Neutrophil (primary cell): ENCODE results near the gene ZNF80.

Source experiments
- H3K27ac ChIP-seq: fragments of 200-600 bp; sonication (generic); 2 replicates; pipeline ENCODE4 v1.5.1; 2016; ENCODE audit warnings: mild to moderate bottlenecking, moderate library complexity
- H3K27me3 ChIP-seq: fragments of 200-600 bp; sonication (generic); 2 replicates; pipeline ENCODE4 v1.6.0; 2016; ENCODE audit warnings: mild to moderate bottlenecking
- H3K36me3 ChIP-seq: fragments of 200-600 bp; sonication (generic); 2 replicates; pipeline ENCODE4 v1.5.1; 2017
- H3K4me1 ChIP-seq, 2 experiments: fragments of 200-600 bp in 1 of 2; sonication (generic) in 1 of 2; 1 replicate in 1 of 2; 2 replicates in 1 of 2; pipeline versions ENCODE4 v1.5.1 to v1.6.1; 2013 to 2016; ENCODE audit warnings: low read depth in 1 of 2, low read length in 1 of 2, mild to moderate bottlenecking in 1 of 2, moderate library complexity in 1 of 2; ENCODE audit not compliant: control insufficient read depth in 1 of 2, insufficient read depth in 1 of 2
- H3K4me3 ChIP-seq, 2 experiments: fragments of 200-600 bp in 1 of 2; sonication (generic) in 1 of 2; 1 replicate in 1 of 2; 2 replicates in 1 of 2; pipeline ENCODE4 v1.5.1; 2013 to 2016; ENCODE audit warnings: low read depth in 1 of 2, low read length in 1 of 2, mild to moderate bottlenecking in 1 of 2, moderate library complexity in 1 of 2
- H3K9me3 ChIP-seq: fragments of 200-600 bp; sonication (generic); 2 replicates; pipeline ENCODE4 v1.5.1; 2016
- TF ChIP-seq, protein P1 (sequence below): fragments of 200-600 bp; sonication (generic); IDR thresholded peaks from 2 replicates; pipeline ENCODE4 v1.5.1; 2016; ENCODE audit warnings: antibody characterized with exemption

Gene ZNF80

DNA sequence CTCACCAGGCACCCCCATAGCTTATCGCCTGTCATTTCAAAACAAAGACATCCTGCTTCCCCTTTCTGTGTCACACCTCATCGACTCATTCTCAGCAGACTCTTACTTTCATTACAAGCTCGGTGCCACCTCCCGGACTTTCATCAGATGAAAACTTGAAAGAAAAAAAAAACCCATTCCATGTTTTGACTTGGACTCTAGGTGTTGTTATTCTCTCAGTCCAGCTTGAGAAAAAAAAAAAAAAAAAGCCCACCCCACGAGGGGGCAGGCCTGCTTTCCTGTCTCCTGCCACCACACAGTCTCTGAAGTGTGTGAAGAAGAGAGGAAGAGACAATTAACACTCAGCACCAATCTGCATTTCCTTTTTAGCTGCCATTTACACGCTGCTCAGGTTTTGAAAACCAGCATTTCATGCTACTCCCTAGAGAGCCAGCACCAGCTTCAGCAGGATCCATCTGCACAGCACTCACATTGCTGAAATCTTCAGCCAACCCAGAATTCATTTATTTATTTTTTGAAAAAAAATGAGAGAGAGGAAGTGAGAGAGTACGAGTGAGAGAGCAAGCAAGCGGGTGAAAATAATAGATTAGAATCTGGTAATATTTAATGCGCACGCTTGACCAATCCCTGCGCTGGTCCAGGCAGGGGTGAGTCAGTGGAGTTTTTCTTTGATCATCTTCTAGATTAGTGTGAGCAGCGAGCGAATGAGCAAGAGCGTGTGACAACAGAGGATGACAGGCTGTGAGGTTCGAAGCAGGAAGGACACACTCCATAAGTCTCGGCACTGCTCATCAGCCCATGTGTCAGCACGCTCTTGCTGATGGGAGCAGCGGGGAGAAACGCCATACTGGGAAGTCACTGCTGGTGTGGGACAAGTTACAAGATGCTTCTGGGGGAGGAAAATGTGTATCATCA lies 23.5 kb downstream of the ZNF80 start:
- Histone ChIP-seq H3K36me3 (no peaks in the 10 kb centered on the region), H3K4me3 (peak overlapping the region; percentile 8 to 16), H3K9me3 (no peaks in the 10 kb centered on the region), H3K27me3 (peaks cover 26% of the 10 kb centered on the region), H3K27ac (no peak overlapping the region), H3K4me1 (peaks cover 0 to 5% of the 10 kb centered on the region in 2 experiments)
- TF ChIP-seq, protein P1, sequence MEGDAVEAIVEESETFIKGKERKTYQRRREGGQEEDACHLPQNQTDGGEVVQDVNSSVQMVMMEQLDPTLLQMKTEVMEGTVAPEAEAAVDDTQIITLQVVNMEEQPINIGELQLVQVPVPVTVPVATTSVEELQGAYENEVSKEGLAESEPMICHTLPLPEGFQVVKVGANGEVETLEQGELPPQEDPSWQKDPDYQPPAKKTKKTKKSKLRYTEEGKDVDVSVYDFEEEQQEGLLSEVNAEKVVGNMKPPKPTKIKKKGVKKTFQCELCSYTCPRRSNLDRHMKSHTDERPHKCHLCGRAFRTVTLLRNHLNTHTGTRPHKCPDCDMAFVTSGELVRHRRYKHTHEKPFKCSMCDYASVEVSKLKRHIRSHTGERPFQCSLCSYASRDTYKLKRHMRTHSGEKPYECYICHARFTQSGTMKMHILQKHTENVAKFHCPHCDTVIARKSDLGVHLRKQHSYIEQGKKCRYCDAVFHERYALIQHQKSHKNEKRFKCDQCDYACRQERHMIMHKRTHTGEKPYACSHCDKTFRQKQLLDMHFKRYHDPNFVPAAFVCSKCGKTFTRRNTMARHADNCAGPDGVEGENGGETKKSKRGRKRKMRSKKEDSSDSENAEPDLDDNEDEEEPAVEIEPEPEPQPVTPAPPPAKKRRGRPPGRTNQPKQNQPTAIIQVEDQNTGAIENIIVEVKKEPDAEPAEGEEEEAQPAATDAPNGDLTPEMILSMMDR, result no peak

DNA sequence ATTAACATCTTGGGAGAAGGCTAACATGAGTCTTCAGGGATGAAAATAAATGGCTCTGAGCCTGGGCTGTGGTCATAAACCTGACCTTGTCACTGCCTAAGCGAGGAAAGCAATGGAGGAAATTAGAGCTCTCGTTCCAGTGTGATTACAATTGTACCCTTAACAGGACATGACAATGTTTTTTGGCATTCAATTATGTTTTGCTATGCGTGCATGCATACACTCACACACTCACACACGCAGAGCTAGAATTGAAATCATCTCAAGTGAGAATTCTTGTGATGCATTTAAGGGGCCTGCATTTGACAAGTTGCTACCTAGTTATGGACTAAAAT lies 24.1 kb downstream of the ZNF80 start:
- peak overlapping the region; percentile 8 to 16 for H3K4me3 ChIP-seq
- H3K27ac ChIP-seq, result no peak overlapping the region
- no peaks in the 10 kb centered on the region for H3K9me3 ChIP-seq
- no peaks in the 10 kb centered on the region for H3K36me3 ChIP-seq
- TF ChIP-seq, protein P1, result no peak
- peaks cover 0 to 5% of the 10 kb centered on the region in 2 experiments for H3K4me1 ChIP-seq
- H3K27me3 ChIP-seq, result peaks cover 26% of the 10 kb centered on the region

DNA sequence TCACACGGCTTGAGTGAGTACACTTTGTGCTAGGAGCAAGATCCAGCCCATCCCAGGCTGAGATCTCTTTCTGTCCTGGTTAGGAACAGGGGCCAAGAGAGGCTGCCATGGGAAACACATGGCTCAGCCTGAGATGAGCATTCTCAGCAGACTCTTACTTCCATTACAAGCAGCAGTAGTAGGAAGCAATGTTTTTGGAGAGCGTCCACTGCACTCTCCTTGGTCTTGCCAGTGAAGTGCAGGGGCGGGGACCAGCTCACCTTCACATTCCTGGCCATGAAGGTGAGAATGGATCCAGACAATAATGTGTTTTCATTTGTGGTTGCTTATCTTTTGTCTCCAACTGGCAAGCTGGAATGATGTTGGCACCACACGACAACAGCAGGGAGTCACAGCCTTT lies 24.7 kb downstream of the ZNF80 start:
- H3K9me3 ChIP-seq, result no peaks in the 10 kb centered on the region
- no peak overlapping the region for H3K4me3 ChIP-seq
- H3K36me3 ChIP-seq, result no peaks in the 10 kb centered on the region
- H3K27me3 ChIP-seq, result peaks cover 26% of the 10 kb centered on the region
- TF ChIP-seq, protein P1, result no peak
- H3K4me1 ChIP-seq, result peaks cover 0 to 5% of the 10 kb centered on the region in 2 experiments
- H3K27ac ChIP-seq, result no peak overlapping the region

DNA sequence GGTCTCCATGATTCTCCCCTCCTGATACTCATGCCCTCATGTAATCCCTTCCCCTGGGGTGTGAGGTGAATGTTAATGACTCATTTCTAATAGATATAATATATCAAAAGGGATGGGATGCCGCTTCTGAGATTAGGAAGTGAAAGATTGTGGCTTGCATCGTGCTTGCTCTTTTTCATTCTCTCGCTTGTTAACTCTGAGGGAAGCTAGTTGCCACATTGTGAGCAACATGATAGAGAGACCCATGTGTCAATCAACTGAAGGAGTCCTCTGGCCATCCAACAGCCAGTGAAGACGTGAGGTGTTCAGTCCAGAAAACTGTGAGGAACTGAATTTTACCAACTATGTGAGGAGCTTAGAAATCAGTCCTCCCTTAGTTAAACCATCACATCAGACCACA lies 29.6 kb downstream of the ZNF80 start:
- Histone ChIP-seq H3K4me3 (no peak overlapping the region), H3K36me3 (no peaks in the 10 kb centered on the region), H3K4me1 (no peaks in the 10 kb centered on the region), H3K27me3 (peaks cover 14% of the 10 kb centered on the region), H3K9me3 (no peaks in the 10 kb centered on the region), H3K27ac (no peak overlapping the region)
- TF ChIP-seq, protein P1, result no peak

DNA sequence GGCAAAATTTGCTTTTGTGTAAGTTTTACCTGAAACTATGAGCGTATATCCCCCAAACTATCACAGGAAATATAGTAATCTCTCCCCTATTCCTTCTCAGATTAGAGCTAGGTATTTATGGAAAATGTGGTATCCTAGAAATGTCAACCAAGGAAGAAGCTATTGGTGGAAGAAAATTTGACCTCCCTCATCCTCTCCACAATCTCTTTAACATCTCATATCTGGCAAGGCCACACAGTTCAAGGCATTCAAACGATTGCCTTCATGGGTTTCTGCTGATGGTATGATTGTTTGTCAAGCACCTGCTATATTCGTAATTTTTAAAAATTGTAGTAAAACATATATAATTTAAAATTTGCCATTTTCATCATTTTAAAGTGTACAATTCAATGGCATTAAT lies 31.0 kb downstream of the ZNF80 start:
- H3K27ac ChIP-seq, result no peak overlapping the region
- no peaks in the 10 kb centered on the region for H3K36me3 ChIP-seq
- TF ChIP-seq, protein P1, result no peak
- H3K4me1 ChIP-seq, result no peaks in the 10 kb centered on the region
- H3K27me3 ChIP-seq, result peaks cover 17% of the 10 kb centered on the region
- H3K9me3 ChIP-seq, result no peaks in the 10 kb centered on the region
- H3K4me3 ChIP-seq, result no peak overlapping the region
